Measurements from ENCODE around the gene CLDN18. TPM values are rescaled to one million over a fixed set of nuclear protein-coding genes. Genes with fewer than 3 reads are reported as not detected.
A peak's percentile ranks its signal among the peaks of the same experiment; 100 is the strongest.

The CLDN18 gene
- polyA plus RNA-seq, 3 donors: 0.87 to 4.1 (median 3.6) TPM

GRCh38 chr3:138062037-138062436 lies 52.1 kb downstream of the CLDN18 start:
- no peak for DNase-seq

GRCh38 chr3:138062626-138063025 lies 52.7 kb downstream of the CLDN18 start:
- no peak for DNase-seq

GRCh38 chr3:138063416-138063815 lies 53.5 kb downstream of the CLDN18 start:
- DNase-seq: no peak

- DNase-seq: no peak
Observed at GRCh38 chr3:138065949-138066348, 56.0 kb downstream of the CLDN18 start.

- no peak for DNase-seq
Observed at GRCh38 chr3:138066383-138066782, 56.4 kb downstream of the CLDN18 start.

- DNase-seq: no peak
Observed at GRCh38 chr3:138066972-138067371, 57.0 kb downstream of the CLDN18 start.

GRCh38 chr3:138068046-138068445 lies 58.1 kb downstream of the CLDN18 start:
- no peak for DNase-seq

- DNase-seq: peak; percentile 58
Observed at GRCh38 chr3:138068579-138069174, 58.7 kb downstream of the CLDN18 start.

GRCh38 chr3:138070006-138070405 lies 60.0 kb downstream of the CLDN18 start:
- DNase-seq: no peak

GRCh38 chr3:138072796-138073195 lies 62.8 kb downstream of the CLDN18 start:
- DNase-seq: no peak

- no peak for DNase-seq
Observed at GRCh38 chr3:138078096-138078495, 68.1 kb downstream of the CLDN18 start.

- DNase-seq: no peak
Observed at GRCh38 chr3:138078901-138079344, 69.0 kb downstream of the CLDN18 start.

GRCh38 chr3:138079901-138080300 lies 69.9 kb downstream of the CLDN18 start:
- DNase-seq: no peak

GRCh38 chr3:138081371-138082084 lies 71.6 kb downstream of the CLDN18 start:
- DNase-seq: no peak

- DNase-seq: peak; percentile 38
Observed at GRCh38 chr3:138082085-138082991, 72.4 kb downstream of the CLDN18 start.

GRCh38 chr3:138082992-138083386 lies 73.0 kb downstream of the CLDN18 start:
- DNase-seq: no peak

Other genes starting within 250 kb of the CLDN18 start
- gene SOX14, start 245.8 kb upstream of the CLDN18 start, polyA plus RNA-seq (ENCODE audit: insufficient read length in 3 of 3): not detected
- 10 to 100 TPM; 15.4 to 26.2 (median 22.2) TPM for gene DZIP1L, start 105.4 kb downstream of the CLDN18 start, polyA plus RNA-seq (ENCODE audit: insufficient read length in 3 of 3)
- 1 to 10 TPM in 2 of 3 donors, under 1 TPM in 1; 0.51 to 2.8 (median 1.9) TPM for gene A4GNT, start 122.2 kb downstream of the CLDN18 start, polyA plus RNA-seq (ENCODE audit: insufficient read length in 3 of 3)
- gene DBR1, start 164.8 kb downstream of the CLDN18 start, polyA plus RNA-seq (ENCODE audit: insufficient read length in 3 of 3): 10 to 100 TPM; 17.9 to 22.1 (median 21.2) TPM
- 10 to 100 TPM; 44.4 to 51.2 (median 47.9) TPM for gene ARMC8, start 177.1 kb downstream of the CLDN18 start, polyA plus RNA-seq (ENCODE audit: insufficient read length in 3 of 3)

All from renal pelvis (tissue), 4 donors.